Rectal smooth muscle tissue (tissue), 1 donor: Measurements from ENCODE around the gene GPRC5A.
"Not testable (repeated sequence)": the region's sequence is repeated elsewhere in the genome, so short reads cannot be mapped to it uniquely, and the experiment has no call there.

Experiments used
- H3K27ac ChIP-seq: one replicate; pipeline ENCODE4 v1.7.0; 2013; ENCODE audit warnings: low read depth, low read length, inconsistent platforms
- H3K27me3 ChIP-seq: one replicate; pipeline ENCODE4 v1.7.0; 2013; ENCODE audit warnings: low read length; ENCODE audit not compliant: control insufficient read depth, insufficient read depth
- H3K36me3 ChIP-seq: one replicate; pipeline ENCODE4 v1.7.0; 2013; ENCODE audit warnings: low read length; ENCODE audit not compliant: control insufficient read depth, insufficient read depth
- H3K4me1 ChIP-seq: one replicate; pipeline ENCODE4 v1.7.0; 2013; ENCODE audit warnings: low read length; ENCODE audit not compliant: control insufficient read depth, insufficient read depth
- H3K4me3 ChIP-seq: one replicate; pipeline ENCODE4 v1.7.0; 2013; ENCODE audit warnings: low read length
- H3K9ac ChIP-seq: one replicate; pipeline ENCODE4 v1.7.0; 2013; ENCODE audit warnings: low read length

GPRC5A gene

DNA sequence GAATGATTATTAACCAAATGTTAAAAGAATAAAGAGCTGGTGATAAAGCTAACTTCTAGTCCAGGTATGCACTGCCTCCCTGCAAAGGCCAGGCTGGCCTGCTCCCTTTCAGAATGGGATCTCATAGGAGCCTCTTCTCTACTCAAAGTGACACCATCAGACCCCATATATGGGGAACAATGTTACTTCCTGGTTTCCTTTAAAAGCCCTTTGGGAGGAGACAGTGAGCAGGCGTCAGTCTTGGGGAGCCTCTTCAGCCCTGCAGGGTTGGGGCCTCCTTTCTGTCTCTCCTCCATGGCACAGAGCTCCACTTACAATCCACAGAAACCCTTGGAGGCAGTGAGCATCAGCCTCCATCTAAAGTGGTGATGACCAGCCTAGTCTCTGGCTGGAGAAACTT lies 17.3 kb upstream of the GPRC5A start:
- Histone ChIP-seq H3K4me1 (no peaks in the 10 kb centered on the region), H3K4me3 (no peak overlapping the region), H3K27me3 (no peaks in the 10 kb centered on the region), H3K36me3 (no peaks in the 10 kb centered on the region), H3K27ac (no peak overlapping the region), H3K9ac (no peak overlapping the region)

GRCh38 chr12:12875301-12875700 lies 16.1 kb upstream of the GPRC5A start:
- not testable (repeated sequence) for H3K9ac ChIP-seq, H3K36me3 ChIP-seq, H3K4me1 ChIP-seq, H3K4me3 ChIP-seq, H3K27ac ChIP-seq, H3K27me3 ChIP-seq

DNA sequence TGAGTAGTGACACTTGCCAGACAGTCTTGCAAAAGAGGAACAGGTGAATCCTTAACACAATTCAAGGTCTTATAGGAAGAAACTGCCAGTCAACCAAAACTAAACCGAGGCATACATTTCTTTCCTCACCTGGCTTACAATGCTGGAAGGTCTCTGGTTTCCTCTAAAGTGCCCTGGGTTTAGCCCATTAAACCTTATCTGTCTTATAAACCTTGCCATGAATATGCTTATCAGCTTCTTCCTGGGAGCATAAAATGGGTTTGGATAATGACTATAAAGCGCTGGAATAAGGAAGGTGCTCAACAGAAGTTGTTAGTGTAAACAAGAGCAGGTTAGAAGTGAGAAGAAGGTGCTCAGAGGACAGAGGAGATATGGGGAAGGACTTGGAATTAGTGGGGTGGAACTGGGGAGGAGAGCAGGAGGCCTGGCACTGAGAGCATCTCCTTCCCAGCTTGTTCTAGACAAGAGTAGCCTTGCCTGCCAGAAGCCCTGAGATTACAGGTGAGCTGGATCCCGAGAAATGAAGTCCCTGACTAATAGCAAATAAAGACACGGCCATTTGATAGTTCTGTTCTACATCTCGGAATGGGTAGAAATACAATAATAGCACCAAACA lies 14.1 kb upstream of the GPRC5A start:
- Histone ChIP-seq H3K4me1 (no peaks in the 10 kb centered on the region), H3K27ac (no peak overlapping the region), H3K9ac (no peak overlapping the region), H3K36me3 (no peaks in the 10 kb centered on the region), H3K27me3 (no peaks in the 10 kb centered on the region), H3K4me3 (peak overlapping the region; percentile 14)

DNA sequence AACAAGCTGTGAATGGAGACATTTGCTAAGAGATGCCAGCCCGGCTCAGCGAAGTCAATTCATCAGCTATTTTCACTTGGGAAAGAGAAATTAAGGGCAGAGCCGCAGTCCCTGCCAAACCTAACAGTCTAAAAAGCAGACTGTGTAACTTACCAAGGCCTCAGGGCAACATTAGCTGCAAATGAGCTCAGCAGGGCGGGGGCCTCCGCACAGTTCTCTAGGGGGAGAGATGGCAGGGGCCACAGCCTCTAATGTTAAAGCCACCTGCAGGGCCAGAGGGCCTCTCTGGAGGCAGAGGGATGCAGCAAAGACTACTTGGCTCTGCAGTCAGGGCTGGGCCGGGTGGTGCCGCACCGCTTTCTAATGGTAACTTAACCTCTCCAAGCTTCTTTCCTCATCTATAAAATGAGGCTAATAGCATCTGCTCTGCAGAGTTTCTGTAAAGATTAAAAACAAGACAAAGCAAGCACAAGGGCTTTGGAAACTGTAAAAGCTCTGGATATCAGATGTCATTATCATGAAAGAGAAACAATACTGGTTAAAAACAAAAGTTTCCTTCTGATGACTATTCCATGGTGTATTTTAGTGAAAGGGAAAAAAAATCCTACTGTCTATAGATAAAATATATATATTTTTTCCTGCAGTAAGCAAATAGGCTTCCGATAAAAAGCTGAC lies 13.4 kb upstream of the GPRC5A start:
- no peak overlapping the region for H3K27ac ChIP-seq
- H3K4me3 ChIP-seq = no peak overlapping the region
- no peaks in the 10 kb centered on the region for H3K36me3 ChIP-seq
- no peaks in the 10 kb centered on the region for H3K4me1 ChIP-seq
- H3K9ac ChIP-seq = no peak overlapping the region
- H3K27me3 ChIP-seq = no peaks in the 10 kb centered on the region

DNA sequence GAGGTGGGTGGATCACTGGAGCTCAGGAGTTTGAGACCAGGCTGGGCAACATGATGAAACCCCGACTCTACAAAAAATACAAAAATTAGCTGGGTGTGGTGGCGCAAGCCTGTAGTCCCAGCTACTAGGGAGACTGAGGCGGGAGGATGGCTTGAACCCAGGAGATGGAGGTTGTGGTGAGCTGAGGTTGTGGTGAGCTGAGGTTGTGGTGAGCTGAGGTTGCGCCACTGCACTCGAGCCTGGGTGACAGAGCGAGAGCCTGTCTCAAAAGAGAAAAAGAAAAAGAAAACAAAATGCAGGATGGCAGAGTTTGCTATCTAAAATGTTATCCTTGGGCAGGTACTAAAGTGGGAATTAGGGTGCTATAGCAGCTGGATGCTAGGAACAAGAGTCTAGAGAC lies 10.8 kb upstream of the GPRC5A start:
- Histone ChIP-seq H3K4me1 (no peaks in the 10 kb centered on the region), H3K27ac (no peak overlapping the region), H3K9ac (no peak overlapping the region), H3K27me3 (no peaks in the 10 kb centered on the region), H3K4me3 (no peak overlapping the region), H3K36me3 (no peaks in the 10 kb centered on the region)

- Histone ChIP-seq H3K4me3 (no peak overlapping the region), H3K27me3 (no peaks in the 10 kb centered on the region), H3K27ac (no peak overlapping the region), H3K4me1 (no peaks in the 10 kb centered on the region), H3K9ac (no peak overlapping the region), H3K36me3 (no peaks in the 10 kb centered on the region)
These were observed 10.0 kb upstream of the GPRC5A start for GRCh38 chr12:12881151-12881909.

GRCh38 chr12:12882288-12882687 lies 9.1 kb upstream of the GPRC5A start:
- H3K27ac ChIP-seq = no peak overlapping the region
- H3K9ac ChIP-seq = no peak overlapping the region
- no peaks in the 10 kb centered on the region for H3K27me3 ChIP-seq
- no peaks in the 10 kb centered on the region for H3K36me3 ChIP-seq
- H3K4me3 ChIP-seq = no peak overlapping the region
- no peaks in the 10 kb centered on the region for H3K4me1 ChIP-seq

DNA sequence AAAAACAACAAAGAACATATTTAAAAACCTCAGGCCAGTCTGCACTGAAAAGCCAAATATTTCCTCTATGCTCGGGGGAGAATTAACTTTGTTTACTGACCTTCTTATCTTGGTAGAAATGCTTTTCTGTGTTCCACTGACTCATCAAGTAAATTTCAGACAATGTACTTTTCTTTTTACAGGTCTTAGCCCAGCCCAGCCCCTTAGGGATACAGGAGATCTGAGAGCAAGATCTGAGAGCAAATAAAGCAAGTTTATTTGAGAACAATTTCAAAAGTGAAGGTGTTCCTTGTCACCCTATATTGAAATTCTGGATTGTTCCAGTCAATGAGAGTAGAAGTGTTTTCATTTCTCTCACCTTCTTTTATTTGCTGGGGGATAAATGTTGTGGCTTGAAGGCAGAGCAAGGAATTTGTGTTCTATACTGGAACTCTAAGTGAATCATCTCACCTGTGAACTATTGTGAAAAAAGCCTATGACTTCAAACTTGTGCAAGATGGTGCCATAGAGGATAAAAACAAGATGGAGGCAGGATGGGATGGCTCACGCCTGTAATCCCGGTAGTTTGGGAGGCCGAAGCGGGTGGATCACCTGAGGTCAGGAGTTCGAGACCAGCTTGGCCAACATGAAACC lies 7.9 kb upstream of the GPRC5A start:
- Histone ChIP-seq H3K9ac (no peak overlapping the region), H3K4me3 (no peak overlapping the region), H3K4me1 (no peaks in the 10 kb centered on the region), H3K27ac (no peak overlapping the region), H3K27me3 (no peaks in the 10 kb centered on the region), H3K36me3 (no peaks in the 10 kb centered on the region)

DNA sequence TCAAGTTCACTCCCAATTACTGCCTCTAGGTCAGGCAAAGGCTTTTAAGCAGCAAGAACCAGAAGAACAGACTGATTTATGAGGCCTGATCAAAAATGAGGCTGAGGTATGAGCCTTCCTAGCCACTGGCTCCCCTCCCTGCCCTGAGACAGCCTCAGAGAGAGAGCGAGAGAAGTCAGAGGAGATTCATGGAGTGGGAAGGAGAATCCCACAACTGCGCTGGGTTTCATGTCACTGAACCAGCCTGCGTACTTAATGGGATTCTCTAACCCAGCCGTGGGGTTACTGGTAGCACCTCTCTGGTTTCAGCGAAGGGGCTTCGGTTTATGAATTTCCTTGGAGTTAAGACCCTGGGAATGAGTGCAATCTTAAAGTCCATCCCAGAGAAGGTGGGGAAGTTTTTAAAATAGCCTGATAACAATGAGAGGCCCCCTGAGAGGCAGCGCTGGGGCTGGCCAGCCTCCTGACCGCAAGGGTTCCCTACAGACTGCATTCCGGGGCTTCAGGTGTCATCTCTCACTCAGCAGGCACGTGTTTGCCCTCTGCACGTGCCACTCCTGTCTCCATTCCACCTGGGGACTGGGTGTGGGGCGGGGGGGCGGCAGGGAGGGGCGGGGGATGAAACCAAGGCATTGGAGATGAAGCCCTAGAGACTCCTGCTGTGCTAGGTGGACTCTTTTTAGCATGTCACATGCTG lies 6.1 kb upstream of the GPRC5A start:
- Histone ChIP-seq H3K4me3 (no peak overlapping the region), H3K27ac (no peak overlapping the region), H3K9ac (no peak overlapping the region), H3K27me3 (no peaks in the 10 kb centered on the region), H3K36me3 (no peaks in the 10 kb centered on the region), H3K4me1 (no peaks in the 10 kb centered on the region)

- peaks cover 2% of the 10 kb centered on the region for H3K27me3 ChIP-seq
- no peaks in the 10 kb centered on the region for H3K36me3 ChIP-seq
- no peak overlapping the region for H3K27ac ChIP-seq
- H3K4me1 ChIP-seq = no peaks in the 10 kb centered on the region
- H3K4me3 ChIP-seq = no peak overlapping the region
- no peak overlapping the region for H3K9ac ChIP-seq
These were observed 3.9 kb upstream of the GPRC5A start for GRCh38 chr12:12887471-12887870.

- H3K9ac ChIP-seq = no peak overlapping the region
These were observed 1.7 kb upstream of the GPRC5A start for GRCh38 chr12:12889701-12890100.

DNA sequence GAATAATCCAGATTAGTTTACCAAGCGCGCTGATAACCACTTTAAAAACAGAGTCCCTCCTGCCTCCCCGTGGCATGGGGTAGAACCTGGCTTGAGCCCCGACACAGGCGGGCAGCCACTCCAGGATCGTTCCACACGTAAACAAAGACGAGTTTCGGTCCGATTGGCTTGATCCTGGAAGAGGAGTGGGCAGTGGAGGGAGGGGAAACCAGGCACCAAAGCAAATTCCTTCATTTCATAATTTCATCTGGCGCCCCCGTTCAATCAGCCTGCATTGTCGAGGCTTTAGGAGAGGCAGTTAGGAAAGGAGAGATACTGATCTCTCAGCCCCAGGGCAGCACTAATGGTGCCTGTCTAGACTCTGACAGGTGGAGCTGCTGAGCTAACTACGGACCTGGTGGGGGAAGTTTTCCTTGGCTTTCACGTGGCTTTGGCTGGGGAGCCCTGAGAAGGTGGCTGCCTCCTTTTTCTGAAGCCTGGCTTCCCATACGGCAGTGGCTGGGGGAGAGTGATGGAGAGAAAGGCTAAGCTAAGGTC lies 751 bp upstream of the GPRC5A start:
- peak overlapping the region; percentile 43 for H3K27ac ChIP-seq

More at GRCh38 chr12:12889701-12890100, 1.7 kb upstream of the GPRC5A start:
- Histone ChIP-seq H3K27me3 (peaks cover 2% of the 10 kb centered on the region), H3K27ac (no peak overlapping the region), H3K4me1 (no peaks in the 10 kb centered on the region), H3K4me3 (no peak overlapping the region), H3K36me3 (no peaks in the 10 kb centered on the region)

More for the DNA sequence above, 751 bp upstream of the GPRC5A start:
- Histone ChIP-seq H3K27me3 (peaks cover 2% of the 10 kb centered on the region), H3K4me3 (peak overlapping the region; percentile 66), H3K9ac (peak overlapping the region; percentile 26), H3K4me1 (no peaks in the 10 kb centered on the region), H3K36me3 (no peaks in the 10 kb centered on the region)
